Activated B cell treated with CpG ODN at 0.5 μM for 24 hours (primary cell): ENCODE results near the gene DPP10. TPM values are rescaled to one million over a fixed set of nuclear protein-coding genes. Genes with fewer than 3 reads are reported as not detected.
"Not testable (repeated sequence)": the region's sequence is repeated elsewhere in the genome, so short reads cannot be mapped to it uniquely, and the experiment has no call there.

Experiments used
- ATAC-seq: fragments of 200-7000 bp; cut with Tn5 transposase; one replicate; pipeline ENCODE4 v1.10.0; 2021; ENCODE audit warnings: low read depth, mild to moderate bottlenecking, moderate library complexity
- CTCF ChIA-PET: fragments of 350-600 bp; sonication (Branson Sonifier 250); formaldehyde crosslinking; loops from one replicate; lab custom pipeline; 2021; ENCODE audit warnings: antibody characterized with exemption; lab: Charles Lee
- POLR2A ChIA-PET: fragments of 350-600 bp; sonication (Branson Sonifier 250); formaldehyde crosslinking; loops from one replicate; lab custom pipeline; 2021; ENCODE audit warnings: antibody characterized with exemption; lab: Charles Lee
- DNase-seq: peaks from one replicate; pipeline ENCODE4 v3.0.0; 2022
- H3K27ac Mint-ChIP-seq: one replicate; pipeline ENCODE4 v1.8.0; 2020; ENCODE audit warnings: mixed read lengths
- H3K27me3 Mint-ChIP-seq: one replicate; pipeline ENCODE4 v1.8.0; 2021; ENCODE audit warnings: mixed read lengths
- H3K36me3 Mint-ChIP-seq: one replicate; pipeline ENCODE4 v1.8.0; 2021; ENCODE audit warnings: low read depth, mixed read lengths
- H3K4me1 Mint-ChIP-seq: one replicate; pipeline ENCODE4 v1.8.0; 2021; ENCODE audit warnings: mixed read lengths
- H3K4me3 Mint-ChIP-seq: one replicate; pipeline ENCODE4 v1.8.0; 2020; ENCODE audit warnings: mild to moderate bottlenecking, mixed read lengths
- H3K9me3 Mint-ChIP-seq: one replicate; pipeline ENCODE4 v1.8.0; 2020; ENCODE audit warnings: mixed read lengths
- intact Hi-C: fragments of 100-400 bp; cut with micrococcal nuclease; formaldehyde crosslinking; loops from one replicate; pipeline ENCODE4 v1.15.1; 2024
- total RNA-seq: library from RNA; stranded (reverse); gene quantifications from 2 replicates; pipeline ENCODE4 v1.2.3, GENCODE V29; 2022
- TF ChIP-seq, protein P1 (sequence below): fragments of 200-600 bp; IDR thresholded peaks from one replicate; pipeline ENCODE4 v1.8.0; 2022; ENCODE audit warnings: antibody characterized with exemption, mild to moderate bottlenecking

The DPP10 gene
- total RNA-seq, 1 donor from 2014 or later = not detected

DNA sequence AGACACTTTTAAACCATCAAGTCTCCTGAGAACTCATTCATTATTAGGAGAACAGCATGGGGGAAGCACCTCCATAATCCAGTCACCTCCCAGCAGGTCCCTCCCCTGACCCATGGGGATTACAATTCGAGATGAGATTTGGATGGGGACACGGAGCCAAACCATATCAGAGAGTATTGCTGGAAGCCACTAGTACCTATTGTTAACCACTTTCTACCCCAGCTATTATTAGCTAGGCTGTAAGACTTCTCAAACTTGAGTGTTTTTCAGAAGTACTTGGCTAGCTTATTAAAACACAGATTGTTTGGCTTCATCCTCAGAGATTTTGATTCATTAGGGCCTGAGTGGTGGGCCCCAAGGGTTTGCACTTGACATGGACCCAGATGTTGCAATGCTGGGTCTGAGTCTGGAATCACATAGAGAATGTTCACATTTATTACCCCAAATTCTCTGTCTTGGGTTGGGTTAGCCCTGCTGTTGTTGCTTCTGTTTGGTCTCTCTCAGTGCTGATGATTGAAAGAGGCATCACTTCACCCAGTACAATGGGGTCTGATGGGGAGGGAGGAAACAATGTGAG lies 506.9 kb downstream of the DPP10 start:
- TF ChIP-seq, protein P1, sequence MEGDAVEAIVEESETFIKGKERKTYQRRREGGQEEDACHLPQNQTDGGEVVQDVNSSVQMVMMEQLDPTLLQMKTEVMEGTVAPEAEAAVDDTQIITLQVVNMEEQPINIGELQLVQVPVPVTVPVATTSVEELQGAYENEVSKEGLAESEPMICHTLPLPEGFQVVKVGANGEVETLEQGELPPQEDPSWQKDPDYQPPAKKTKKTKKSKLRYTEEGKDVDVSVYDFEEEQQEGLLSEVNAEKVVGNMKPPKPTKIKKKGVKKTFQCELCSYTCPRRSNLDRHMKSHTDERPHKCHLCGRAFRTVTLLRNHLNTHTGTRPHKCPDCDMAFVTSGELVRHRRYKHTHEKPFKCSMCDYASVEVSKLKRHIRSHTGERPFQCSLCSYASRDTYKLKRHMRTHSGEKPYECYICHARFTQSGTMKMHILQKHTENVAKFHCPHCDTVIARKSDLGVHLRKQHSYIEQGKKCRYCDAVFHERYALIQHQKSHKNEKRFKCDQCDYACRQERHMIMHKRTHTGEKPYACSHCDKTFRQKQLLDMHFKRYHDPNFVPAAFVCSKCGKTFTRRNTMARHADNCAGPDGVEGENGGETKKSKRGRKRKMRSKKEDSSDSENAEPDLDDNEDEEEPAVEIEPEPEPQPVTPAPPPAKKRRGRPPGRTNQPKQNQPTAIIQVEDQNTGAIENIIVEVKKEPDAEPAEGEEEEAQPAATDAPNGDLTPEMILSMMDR = no peak
- no peak for ATAC-seq
- intact Hi-C loops = no loop called here
- Mint-ChIP-seq H3K9me3 (no peaks in the 10 kb centered on the region), H3K4me1 (no peaks in the 10 kb centered on the region), H3K27me3 (no peaks in the 10 kb centered on the region), H3K27ac (no peak overlapping the region), H3K36me3 (no peaks in the 10 kb centered on the region), H3K4me3 (no peak overlapping the region)
- DNase-seq = no peak
- CTCF ChIA-PET = no interaction called here
- POLR2A ChIA-PET = no interaction called here

- intact Hi-C loops = no loop called here
- H3K27ac Mint-ChIP-seq = no peak overlapping the region
- H3K27me3 Mint-ChIP-seq = no peaks in the 10 kb centered on the region
- no peak overlapping the region for H3K4me3 Mint-ChIP-seq
- DNase-seq = no peak
- TF ChIP-seq, protein P1 = no peak
- peaks cover 3% of the 10 kb centered on the region for H3K9me3 Mint-ChIP-seq
- ATAC-seq = no peak
- ChIA-PET CTCF (no interaction called here), POLR2A (no interaction called here)
- H3K4me1 Mint-ChIP-seq = no peaks in the 10 kb centered on the region
- H3K36me3 Mint-ChIP-seq = no peaks in the 10 kb centered on the region
Measured at GRCh38 chr2:114960389-114960788, 517.9 kb downstream of the DPP10 start.

DNA sequence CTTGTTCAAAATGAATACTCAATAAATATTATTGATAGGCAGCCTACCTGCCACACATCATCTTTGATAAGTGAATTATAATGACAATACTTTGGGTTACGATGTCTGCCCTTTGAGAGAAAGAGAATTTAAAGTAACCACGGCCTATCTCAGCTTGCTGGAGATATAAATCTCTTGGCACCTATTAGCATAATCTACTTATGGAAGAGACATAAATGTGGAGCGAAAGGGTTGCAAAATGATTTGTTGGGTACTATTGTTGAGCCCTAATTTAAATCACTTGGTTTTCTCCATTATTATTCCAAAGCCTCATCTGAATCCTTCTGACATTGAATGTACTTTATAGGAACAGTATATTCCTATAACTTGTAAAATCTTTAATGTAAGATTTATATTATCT lies 520.1 kb downstream of the DPP10 start:
- ChIA-PET POLR2A (no interaction called here), CTCF (no interaction called here)
- H3K4me1 Mint-ChIP-seq = no peaks in the 10 kb centered on the region
- no peaks in the 10 kb centered on the region for H3K36me3 Mint-ChIP-seq
- ATAC-seq (no peak), DNase-seq (no peak)
- no peaks in the 10 kb centered on the region for H3K27me3 Mint-ChIP-seq
- no peak overlapping the region for H3K27ac Mint-ChIP-seq
- no peaks in the 10 kb centered on the region for H3K9me3 Mint-ChIP-seq
- TF ChIP-seq, protein P1 = no peak
- H3K4me3 Mint-ChIP-seq = no peak overlapping the region
- intact Hi-C loops = no loop called here

- H3K4me3 Mint-ChIP-seq = no peak overlapping the region
- ATAC-seq = no peak
- POLR2A ChIA-PET = no interaction called here
Measured at GRCh38 chr2:114968748-114969400, 526.4 kb downstream of the DPP10 start.

DNA sequence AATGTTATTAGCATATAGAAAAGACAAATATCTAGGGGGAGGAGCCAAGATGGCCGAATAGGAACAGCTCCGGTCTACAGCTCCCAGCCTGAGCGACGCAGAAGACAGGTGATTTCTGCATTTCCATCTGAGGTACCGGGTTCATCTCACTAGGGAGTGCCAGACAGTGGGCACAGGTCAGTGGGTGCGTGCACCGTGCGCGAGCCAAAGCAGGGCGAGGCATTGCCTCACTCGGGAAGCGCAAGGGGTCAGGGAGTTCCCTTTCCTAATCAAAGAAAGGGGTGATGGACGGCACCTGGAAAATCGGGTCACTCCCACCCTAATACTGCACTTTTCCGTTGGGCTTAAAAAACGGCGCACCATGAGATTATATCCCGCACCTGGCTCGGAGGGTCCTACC lies 561.9 kb downstream of the DPP10 start:
- H3K9me3 Mint-ChIP-seq, H3K36me3 Mint-ChIP-seq, H3K4me3 Mint-ChIP-seq, H3K27ac Mint-ChIP-seq, POLR2A ChIA-PET, DNase-seq, ATAC-seq, H3K27me3 Mint-ChIP-seq, H3K4me1 Mint-ChIP-seq, intact Hi-C loops, CTCF ChIA-PET: not testable (repeated sequence)

More at GRCh38 chr2:114968748-114969400, 526.4 kb downstream of the DPP10 start:
- intact Hi-C loops = no loop called here
- Mint-ChIP-seq H3K27ac (no peak overlapping the region), H3K36me3 (no peaks in the 10 kb centered on the region), H3K9me3 (no peaks in the 10 kb centered on the region), H3K4me1 (no peaks in the 10 kb centered on the region), H3K27me3 (no peaks in the 10 kb centered on the region)
- DNase-seq = no peak
- TF ChIP-seq, protein P1 = no peak
- CTCF ChIA-PET = no interaction called here
